Fibroblast of lung (primary cell): Measurements from ENCODE around the gene ARSG. TPM values are rescaled to one million over a fixed set of nuclear protein-coding genes. Genes with fewer than 3 reads are reported as not detected.

Source experiments
- DNase-seq, 2 donors: peaks; one replicate each; pipeline versions ENCODE4 v3.0.0 to v3.0.0-alpha.2; 2010; ENCODE audit warnings: low read depth in 2 of 2
- H2AFZ ChIP-seq: 2 replicates; pipeline ENCODE4 v1.5.1; 2012; ENCODE audit warnings: low read length, control low read depth, inconsistent platforms
- H3K27ac ChIP-seq: 2 replicates; pipeline ENCODE4 v1.5.1; 2011; ENCODE audit warnings: low read length, control low read depth; ENCODE audit not compliant: insufficient read depth
- H3K27me3 ChIP-seq: 2 replicates; pipeline ENCODE4 v1.5.1; 2011; ENCODE audit warnings: mild to moderate bottlenecking, low read length; ENCODE audit not compliant: control insufficient read depth, insufficient read depth
- H3K36me3 ChIP-seq: 2 replicates; pipeline ENCODE4 v1.5.1; 2011; ENCODE audit warnings: low read length; ENCODE audit not compliant: control insufficient read depth, insufficient read depth
- H3K4me1 ChIP-seq: 2 replicates; pipeline ENCODE4 v1.5.1; 2011; ENCODE audit warnings: low read length; ENCODE audit not compliant: control insufficient read depth, insufficient read depth; ENCODE audit errors: extremely low read depth
- H3K4me2 ChIP-seq: 2 replicates; pipeline ENCODE4 v1.5.1; 2011; ENCODE audit warnings: low read length, control low read depth; ENCODE audit not compliant: insufficient read depth; ENCODE audit errors: extremely low read depth
- H3K4me3 ChIP-seq, 4 experiments: fragments of 200-600 bp in 1 of 4; sonication (generic) in 1 of 4; replicated peaks in 1 of 4; 2 replicates each; pipeline ENCODE4 v1.5.1; 2011 to 2016; ENCODE audit warnings: low read length in 4 of 4, low read depth in 3 of 4, mild to moderate bottlenecking in 3 of 4, control low read depth in 2 of 4, inconsistent platforms in 1 of 4, mixed read lengths in 1 of 4; ENCODE audit not compliant: insufficient read depth in 1 of 4; ENCODE audit errors: control extremely low read depth in 1 of 4
- H3K79me2 ChIP-seq: 2 replicates; pipeline ENCODE4 v1.5.1; 2012; ENCODE audit warnings: mild to moderate bottlenecking, low read length, inconsistent platforms; ENCODE audit not compliant: control insufficient read depth, insufficient read depth
- H3K9ac ChIP-seq: 2 replicates; pipeline ENCODE4 v1.5.1; 2011; ENCODE audit warnings: mild to moderate bottlenecking, low read length, control low read depth; ENCODE audit not compliant: insufficient read depth
- H3K9me3 ChIP-seq: 2 replicates; pipeline ENCODE4 v1.5.1; 2012; ENCODE audit warnings: low read depth, low read length; ENCODE audit not compliant: control insufficient read depth, insufficient read depth
- H4K20me1 ChIP-seq: 2 replicates; pipeline ENCODE4 v1.5.1; 2011; ENCODE audit warnings: low read length; ENCODE audit not compliant: control insufficient read depth, insufficient read depth; ENCODE audit errors: extremely low read depth
- EZH2 ChIP-seq: IDR thresholded peaks from 2 replicates; pipeline ENCODE4 v1.5.1; 2012; ENCODE audit warnings: low read length, control low read depth, mild to moderate bottlenecking; ENCODE audit errors: missing control alignments
- polyA plus RNA-seq, 2 donors: library from polyadenylated mRNA; depleted of rRNA in 1 of 2; stranded (reverse) in 1 of 2; unstranded in 1 of 2; fragments of >200 nt; gene quantifications; 2 replicates each; pipeline ENCODE4 v1.2.1, GENCODE V29; 2011 to 2012; ENCODE audit warnings: missing spikeins in 1 of 2
- total RNA-seq: library from RNA; depleted of rRNA; stranded (reverse); fragments of >200 nt; gene quantifications from 2 replicates; pipeline ENCODE4 v1.2.1, GENCODE V29; 2014
- TF ChIP-seq, protein P1 (sequence below), 2 donors: IDR thresholded peaks in 1 of 2; conservative IDR thresholded peaks in 1 of 2; 1 replicate in 1 of 2; 2 replicates in 1 of 2; pipeline ENCODE4 v1.5.1; 2011 to 2012; ENCODE audit warnings: low read length in 2 of 2, control low read depth in 1 of 2, inconsistent platforms in 1 of 2, low read depth in 1 of 2, mild to moderate bottlenecking in 1 of 2

Gene ARSG
- total and polyA plus RNA-seq, 2 donors (not counting 1 experiment from before 2014, with no cell fraction given): 3.5 to 8.1 TPM

DNA sequence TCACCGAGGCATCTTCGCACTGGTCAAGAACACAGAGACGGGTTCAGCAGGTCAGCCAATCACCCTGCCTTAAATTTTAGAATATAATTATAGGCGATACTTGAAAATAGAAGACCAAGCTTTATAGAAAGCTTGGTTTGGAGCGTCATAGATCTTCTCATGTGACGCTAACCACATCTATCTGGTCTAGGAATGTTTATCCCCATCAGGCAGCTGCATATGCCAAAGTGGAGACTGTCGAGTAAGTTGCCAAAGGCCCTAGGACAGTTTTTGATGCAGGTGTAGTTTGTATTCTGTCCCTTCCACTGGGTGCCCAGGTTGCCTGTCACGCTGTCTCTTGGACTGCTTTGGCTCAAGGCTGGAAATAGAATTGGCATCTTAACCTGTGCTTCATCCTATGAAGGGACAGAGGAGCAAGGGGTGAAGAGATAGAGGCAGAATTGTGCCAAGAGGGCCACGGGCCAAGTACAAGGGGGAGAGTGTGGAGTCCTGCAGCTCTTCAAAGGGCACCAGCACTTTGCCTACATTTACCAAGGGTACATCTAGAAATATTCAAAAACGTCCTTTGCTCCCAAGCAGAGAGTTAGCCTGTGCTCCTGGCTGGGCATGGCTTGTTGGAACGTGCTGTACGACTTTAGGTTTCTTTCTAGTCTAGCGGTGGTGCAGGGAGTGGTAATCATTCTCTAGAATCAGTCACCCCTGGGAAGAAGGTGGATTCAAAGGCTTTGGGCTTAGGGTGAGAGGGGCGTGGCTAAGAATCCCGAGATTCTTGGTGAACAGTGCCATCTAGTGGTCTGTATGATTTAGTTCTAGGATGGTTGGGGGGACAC lies 171.3 kb downstream of the ARSG start:
- no peaks in the 10 kb centered on the region for H3K79me2 ChIP-seq
- H3K4me1 ChIP-seq: peaks cover 4% of the 10 kb centered on the region
- no peak overlapping the region for H3K4me2 ChIP-seq
- no peak overlapping the region for H3K4me3 ChIP-seq
- no peak for TF ChIP-seq EZH2
- TF ChIP-seq, protein P1, sequence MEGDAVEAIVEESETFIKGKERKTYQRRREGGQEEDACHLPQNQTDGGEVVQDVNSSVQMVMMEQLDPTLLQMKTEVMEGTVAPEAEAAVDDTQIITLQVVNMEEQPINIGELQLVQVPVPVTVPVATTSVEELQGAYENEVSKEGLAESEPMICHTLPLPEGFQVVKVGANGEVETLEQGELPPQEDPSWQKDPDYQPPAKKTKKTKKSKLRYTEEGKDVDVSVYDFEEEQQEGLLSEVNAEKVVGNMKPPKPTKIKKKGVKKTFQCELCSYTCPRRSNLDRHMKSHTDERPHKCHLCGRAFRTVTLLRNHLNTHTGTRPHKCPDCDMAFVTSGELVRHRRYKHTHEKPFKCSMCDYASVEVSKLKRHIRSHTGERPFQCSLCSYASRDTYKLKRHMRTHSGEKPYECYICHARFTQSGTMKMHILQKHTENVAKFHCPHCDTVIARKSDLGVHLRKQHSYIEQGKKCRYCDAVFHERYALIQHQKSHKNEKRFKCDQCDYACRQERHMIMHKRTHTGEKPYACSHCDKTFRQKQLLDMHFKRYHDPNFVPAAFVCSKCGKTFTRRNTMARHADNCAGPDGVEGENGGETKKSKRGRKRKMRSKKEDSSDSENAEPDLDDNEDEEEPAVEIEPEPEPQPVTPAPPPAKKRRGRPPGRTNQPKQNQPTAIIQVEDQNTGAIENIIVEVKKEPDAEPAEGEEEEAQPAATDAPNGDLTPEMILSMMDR (conservative IDR thresholded peaks at IDR 0.05 in 1 of 2, IDR thresholded peaks at IDR 0.05 in 1 of 2; ENCODE audit: low read depth in 1 of 2, low read length in 2 of 2): peak; percentile 51 to 59
- no peak overlapping the region for H3K27ac ChIP-seq
- no peaks in the 10 kb centered on the region for H3K36me3 ChIP-seq
- peak; percentile 65 to 88 for DNase-seq
- no peak overlapping the region for H3K9ac ChIP-seq
- no peaks in the 10 kb centered on the region for H4K20me1 ChIP-seq
- H3K9me3 ChIP-seq: no peaks in the 10 kb centered on the region
- no peaks in the 10 kb centered on the region for H3K27me3 ChIP-seq
- H2AFZ ChIP-seq: no peak overlapping the region

- Histone ChIP-seq H3K27me3 (no peaks in the 10 kb centered on the region), H3K4me1 (peaks cover under 1% of the 10 kb centered on the region), H3K9me3 (no peaks in the 10 kb centered on the region), H3K79me2 (no peaks in the 10 kb centered on the region), H3K4me3 (no peak overlapping the region), H3K36me3 (no peaks in the 10 kb centered on the region), H3K9ac (no peak overlapping the region), H3K27ac (no peak overlapping the region), H3K4me2 (no peak overlapping the region), H2AFZ (no peak overlapping the region), H4K20me1 (no peaks in the 10 kb centered on the region)
- TF ChIP-seq EZH2: no peak
- TF ChIP-seq, protein P1 (conservative IDR thresholded peaks at IDR 0.05 in 1 of 2, IDR thresholded peaks at IDR 0.05 in 1 of 2; ENCODE audit: low read depth in 1 of 2, low read length in 2 of 2): no peak
- no peak for DNase-seq
Measured at GRCh38 chr17:68463211-68464019, 172.1 kb downstream of the ARSG start.

DNA sequence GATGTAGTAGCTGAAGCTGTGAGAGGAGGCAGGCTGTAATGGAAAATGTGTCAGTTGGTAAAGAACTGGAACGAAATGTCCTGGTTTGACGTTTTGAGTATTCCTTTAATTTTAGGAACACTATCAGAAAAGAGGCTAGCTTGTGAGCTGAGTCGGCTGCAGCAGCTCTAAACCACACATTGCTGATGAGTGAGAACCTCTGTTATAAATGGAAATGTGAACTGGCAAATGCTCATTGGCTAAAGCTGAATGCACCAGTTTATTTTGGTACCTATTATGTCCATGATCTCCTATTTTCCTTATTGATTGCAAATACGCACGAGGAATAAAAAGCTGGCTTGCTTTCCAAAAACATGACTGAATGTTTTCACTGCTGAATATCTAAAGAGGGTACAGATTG lies 177.0 kb downstream of the ARSG start:
- H3K27me3 ChIP-seq: no peaks in the 10 kb centered on the region
- H3K9ac ChIP-seq: no peak overlapping the region
- no peaks in the 10 kb centered on the region for H3K36me3 ChIP-seq
- no peak for TF ChIP-seq EZH2
- TF ChIP-seq, protein P1 (conservative IDR thresholded peaks at IDR 0.05 in 1 of 2, IDR thresholded peaks at IDR 0.05 in 1 of 2; ENCODE audit: low read depth in 1 of 2, low read length in 2 of 2): no peak
- H2AFZ ChIP-seq: no peak overlapping the region
- no peak overlapping the region for H3K4me3 ChIP-seq
- no peaks in the 10 kb centered on the region for H3K4me1 ChIP-seq
- H3K79me2 ChIP-seq: no peaks in the 10 kb centered on the region
- H3K9me3 ChIP-seq: no peaks in the 10 kb centered on the region
- no peak overlapping the region for H3K27ac ChIP-seq
- peak in 1 of 2 donors; percentile 48 for DNase-seq
- H4K20me1 ChIP-seq: no peaks in the 10 kb centered on the region
- H3K4me2 ChIP-seq: no peak overlapping the region
